SK-N-SH (cell line): ENCODE results near the gene ANXA9. TPM values are rescaled to one million over a fixed set of nuclear protein-coding genes. Genes with fewer than 3 reads are reported as not detected.

Experiments
- CTCF ChIA-PET: fragments of 300-600, 350-600 bp; formaldehyde crosslinking; extraction: SDS; loops from one replicate; lab custom pipeline; 2021; lab: Yijun Ruan, JAX
- POLR2A ChIA-PET: fragments of 350-600 bp; sonication (Branson Sonifier 250); formaldehyde crosslinking; extraction: SDS; loops from one replicate; lab custom pipeline; 2020; ENCODE audit warnings: antibody characterized with exemption, inconsistent platforms; lab: Yijun Ruan, JAX
- DNase-seq: peaks from one replicate; pipeline ENCODE4 v3.0.0; 2012
- H2AFZ ChIP-seq: fragments of 200-600 bp; sonication (generic); 2 replicates; pipeline ENCODE4 v1.8.1; 2016; ENCODE audit warnings: antibody characterized with exemption, mild to moderate bottlenecking, low read depth
- H3F3A ChIP-seq: fragments of 200-600 bp; sonication (generic); replicated peaks from 2 replicates; pipeline ENCODE3; 2016; ENCODE audit warnings: antibody characterized with exemption, mild to moderate bottlenecking; ENCODE audit not compliant: insufficient read depth
- H3K27ac ChIP-seq, 2 experiments: fragments of 200-500 bp in 1 of 2; fragments of 200-600 bp in 1 of 2; sonication (Bioruptor generic) in 1 of 2; sonication (generic), shearing (Covaris generic) in 1 of 2; 2 replicates each; pipeline versions ENCODE4 v1.5.1 to v1.6.1; 2014 to 2016; ENCODE audit warnings: low read depth in 2 of 2, inconsistent platforms in 1 of 2, low read length in 1 of 2, mild to moderate bottlenecking in 1 of 2, mixed read lengths in 1 of 2
- H3K27me3 ChIP-seq: fragments of 200-600 bp; sonication (generic), shearing (Covaris generic); 2 replicates; pipeline ENCODE4 v1.6.1; 2016; ENCODE audit warnings: mixed run types; ENCODE audit not compliant: insufficient read depth
- H3K36me3 ChIP-seq, 2 experiments: fragments of 200-500 bp in 1 of 2; fragments of 200-600 bp in 1 of 2; sonication (Bioruptor generic) in 1 of 2; sonication (generic) in 1 of 2; replicated peaks in 1 of 2; 2 replicates each; pipeline versions ENCODE3 to v1.5.1; 2014 to 2016; ENCODE audit warnings: low read length in 1 of 2, mild to moderate bottlenecking in 1 of 2; ENCODE audit not compliant: insufficient read depth in 2 of 2, control insufficient read depth in 1 of 2
- H3K4me1 ChIP-seq, 2 experiments: fragments of 200-500 bp in 1 of 2; fragments of 200-600 bp in 1 of 2; sonication (Bioruptor generic) in 1 of 2; sonication (generic), shearing (Covaris generic) in 1 of 2; 2 replicates each; pipeline versions ENCODE4 v1.5.1 to v1.6.1; 2014 to 2016; ENCODE audit warnings: low read depth in 1 of 2, low read length in 1 of 2, mixed run types in 1 of 2; ENCODE audit not compliant: insufficient read depth in 2 of 2, control insufficient read depth in 1 of 2
- H3K4me2 ChIP-seq: fragments of 200-600 bp; sonication (generic), shearing (Covaris generic); 2 replicates; pipeline ENCODE4 v1.6.1; 2017; ENCODE audit warnings: mixed run types
- H3K4me3 ChIP-seq, 2 experiments: fragments of 200-500 bp in 1 of 2; fragments of 200-600 bp in 1 of 2; sonication (Bioruptor generic) in 1 of 2; sonication (generic), shearing (Covaris generic) in 1 of 2; 2 replicates each; pipeline versions ENCODE4 v1.5.1 to v1.8.1; 2014 to 2016; ENCODE audit warnings: low read depth in 2 of 2, inconsistent platforms in 1 of 2, low read length in 1 of 2, mild to moderate bottlenecking in 1 of 2, mixed read lengths in 1 of 2, moderate library complexity in 1 of 2
- H3K79me2 ChIP-seq: fragments of 200-600 bp; sonication (generic); 2 replicates; pipeline ENCODE4 v1.8.1; 2017; ENCODE audit warnings: mild to moderate bottlenecking; ENCODE audit not compliant: insufficient read depth
- H3K9ac ChIP-seq: fragments of 200-600 bp; sonication (generic); 2 replicates; pipeline ENCODE4 v1.6.1; 2017; ENCODE audit warnings: mixed run types
- H3K9me2 ChIP-seq: fragments of 200-600 bp; sonication (generic); 2 replicates; pipeline ENCODE4 v1.6.1; 2017; ENCODE audit warnings: mixed run types
- H3K9me3 ChIP-seq: fragments of 200-600 bp; sonication (generic); 2 replicates; pipeline ENCODE4 v1.6.1; 2017; ENCODE audit warnings: mixed run types, mild to moderate bottlenecking, moderate library complexity
- H4K20me1 ChIP-seq: fragments of 200-600 bp; sonication (generic); 2 replicates; pipeline ENCODE4 v1.6.1; 2017; ENCODE audit warnings: mild to moderate bottlenecking, mixed run types; ENCODE audit not compliant: insufficient read depth
- CHD2 ChIP-seq: fragments of 150-350 bp; IDR thresholded peaks from 2 replicates; pipeline ENCODE4 v1.6.1; 2018; ENCODE audit warnings: low read length; ENCODE audit not compliant: partially characterized antibody
- ELF1 ChIP-seq: IDR thresholded peaks from 2 replicates; pipeline ENCODE4 v1.4.0; 2012
- EZH2phosphoT487 ChIP-seq: fragments of 200-600 bp; sonication (generic); IDR thresholded peaks from 2 replicates; pipeline ENCODE4 v1.6.1; 2017; ENCODE audit warnings: low read depth, mixed run types, mild to moderate bottlenecking, antibody characterized with exemption, moderate library complexity, borderline replicate concordance
- FOXJ3 ChIP-seq: sonication (generic); formaldehyde crosslinking; IDR thresholded peaks from 2 replicates; pipeline ENCODE4 v1.5.1; 2020; ENCODE audit warnings: mild to moderate bottlenecking, missing genetic modification reagents
- FOXM1 ChIP-seq: IDR thresholded peaks from 2 replicates; pipeline ENCODE4 v1.4.0; 2012; ENCODE audit warnings: low read depth, mild to moderate bottlenecking
- GABPA ChIP-seq: IDR thresholded peaks from 2 replicates; pipeline ENCODE4 v1.4.0; 2012; ENCODE audit warnings: low read depth, mild to moderate bottlenecking
- IRF3 ChIP-seq: fragments of 150-350 bp; IDR thresholded peaks from 2 replicates; pipeline ENCODE4 v1.6.1; 2016; ENCODE audit warnings: mild to moderate bottlenecking, low read depth, low read length
- JUND ChIP-seq: IDR thresholded peaks from 2 replicates; pipeline ENCODE4 v1.4.0; 2012
- MAX ChIP-seq: IDR thresholded peaks from 2 replicates; pipeline ENCODE4 v1.4.0; 2012; ENCODE audit warnings: low read depth
- MEF2A ChIP-seq: IDR thresholded peaks from 2 replicates; pipeline ENCODE4 v1.4.0; 2012; ENCODE audit warnings: low read depth, borderline replicate concordance
- NFIC ChIP-seq: IDR thresholded peaks from 2 replicates; pipeline ENCODE4 v1.4.0; 2012; ENCODE audit warnings: borderline replicate concordance
- NRF1 ChIP-seq: IDR thresholded peaks from 2 replicates; pipeline ENCODE4 v1.6.1; 2012; ENCODE audit warnings: low read depth, mild to moderate bottlenecking, low read length
- PBX3 ChIP-seq: IDR thresholded peaks from 2 replicates; pipeline ENCODE4; 2012
- RCOR1 ChIP-seq: fragments of 150-350 bp; IDR thresholded peaks from 2 replicates; pipeline ENCODE4 v1.6.1; 2017; ENCODE audit warnings: antibody characterized with exemption, low read length
- REST ChIP-seq: IDR thresholded peaks from 2 replicates; pipeline ENCODE4 v1.6.1; 2012; ENCODE audit warnings: mild to moderate bottlenecking, low read depth, low read length, moderate library complexity
- RFX5 ChIP-seq: IDR thresholded peaks from 2 replicates; pipeline ENCODE4 v1.6.1; 2012; ENCODE audit warnings: mild to moderate bottlenecking, improper control_type of control experiment, low read length
- RXRA ChIP-seq: IDR thresholded peaks from 2 replicates; pipeline ENCODE4 v1.4.0; 2012; ENCODE audit warnings: low read depth, mild to moderate bottlenecking, borderline replicate concordance
- SIN3A ChIP-seq: IDR thresholded peaks from 2 replicates; pipeline ENCODE4 v1.6.1; 2012; ENCODE audit warnings: low read depth, mild to moderate bottlenecking, low read length, moderate library complexity, borderline replicate concordance
- SMC3 ChIP-seq: IDR thresholded peaks from 2 replicates; pipeline ENCODE4 v1.6.1; 2012; ENCODE audit warnings: low read depth, low read length, improper control_type of control experiment
- TAF1 ChIP-seq: IDR thresholded peaks from 2 replicates; pipeline ENCODE4 v1.6.1; 2012; ENCODE audit warnings: low read depth, mild to moderate bottlenecking, low read length, moderate library complexity, borderline replicate concordance
- TCF12 ChIP-seq: IDR thresholded peaks from 2 replicates; pipeline ENCODE4 v1.4.0; 2012
- TEAD4 ChIP-seq: IDR thresholded peaks from 2 replicates; pipeline ENCODE4 v1.4.0; 2012; ENCODE audit warnings: mild to moderate bottlenecking, borderline replicate concordance; ENCODE audit not compliant: insufficient read depth
- USF1 ChIP-seq: IDR thresholded peaks from 2 replicates; pipeline ENCODE4 v1.4.0; 2012; ENCODE audit warnings: low read depth, borderline replicate concordance
- USF2 ChIP-seq: fragments of 150-350 bp; IDR thresholded peaks from 2 replicates; pipeline ENCODE4 v1.6.1; 2017; ENCODE audit warnings: antibody characterized with exemption, low read length, low read depth, borderline replicate concordance
- YY1 ChIP-seq: IDR thresholded peaks from 2 replicates; pipeline ENCODE4 v1.4.0; 2012; ENCODE audit warnings: low read depth, mild to moderate bottlenecking
- WGBS: methylation state at CpG from one replicate; pipeline ENCODE4 v1.1.6; 2017; ENCODE audit warnings: low lambda C conversion rate; 5-methylcytosine and 5-hydroxymethylcytosine counted together
- polyA plus RNA-seq, 3 experiments: library from polyadenylated mRNA; depleted of rRNA; stranded (reverse); fragments of >200 nt; gene quantifications; 2 replicates each; pipeline ENCODE4 v1.2.3, GENCODE V29; 2012

Gene ANXA9
- polyA plus RNA-seq, 1 of the 3 experiments (the other 2 are of a cell fraction): 0.07 TPM

- peaks cover 15% of the 10 kb centered on the region for H3F3A ChIP-seq
- WGBS: 5% methylated on average over 34 of the region's 69 CpGs
- H3K4me1 ChIP-seq: peaks cover 6 to 30% of the 10 kb centered on the region in 2 experiments; a peak in 2 of 4 replicates
- peak within 1 kb of the TSS; percentile 79 to 86 for H3K27ac ChIP-seq
- ChIA-PET POLR2A (no interaction called here), CTCF (interaction anchor here (2.3 kb wide), 1 partner anchor 16 kb away, joined by 7 read pairs; no protein-coding TSS in a partner anchor)
- peak within 1 kb of the TSS; percentile 77 to 80 for H3K4me3 ChIP-seq
- H4K20me1 ChIP-seq: no peaks in the 10 kb centered on the region
- no peaks in the 10 kb centered on the region for H3K27me3 ChIP-seq
- H3K9ac ChIP-seq: peak within 1 kb of the TSS; percentile 84
- DNase-seq: peak; percentile 97
- no peaks in the 10 kb centered on the region for H3K9me2 ChIP-seq
- no peaks in the 10 kb centered on the region for H3K9me3 ChIP-seq
- peaks cover 0 to 3% of the 10 kb centered on the region in 2 experiments for H3K36me3 ChIP-seq
- peaks cover 24% of the 10 kb centered on the region; the same call in 1 of the 2 replicates for H3K79me2 ChIP-seq
- peak within 1 kb of the TSS; percentile 93 for H2AFZ ChIP-seq
- peak within 1 kb of the TSS; percentile 91 for H3K4me2 ChIP-seq
- TF ChIP-seq MAX (no peak; the same call in 1 of the 2 replicates), RFX5 (peak; percentile 86), JUND (no peak), NRF1 (peak; percentile 47), SMC3 (no peak), IRF3 (no peak), MEF2A (no peak), EZH2phosphoT487 (no peak), TAF1 (peak; percentile 31; the same call in 1 of the 2 replicates), YY1 (0 out of 2 replicates have a peak, but pooled peaks have one; percentile 26), TEAD4 (no peak), TCF12 (no peak), FOXM1 (no peak), RXRA (no peak; the same call in 1 of the 2 replicates), USF2 (no peak), USF1 (no peak), GABPA (peak; percentile 77), REST (no peak), CHD2 (peak; percentile 59), FOXJ3 (CRISPR knock-in tag) (peak; percentile 43; the same call in 1 of the 2 replicates), RCOR1 (peak; percentile 18; the same call in 1 of the 2 replicates), NFIC (no peak), PBX3 (no peak), ELF1 (no peak), SIN3A (peak; percentile 60; the same call in 1 of the 2 replicates)
Measured at GRCh38 chr1:151008244-151009205, 26.4 kb downstream of the ANXA9 start, which contains the start of gene PRUNE1. Gene PRUNE1, plus strand, starts transcription at chr1:151008449. Its CDS starts 184 bp downstream, at chr1:151008633.
